B cell (primary cell): ENCODE results near the gene ARHGAP31. TPM values are rescaled to one million over a fixed set of nuclear protein-coding genes. Genes with fewer than 3 reads are reported as not detected.

ENCODE experiments used
- ATAC-seq: fragments of 200-7000 bp; cut with Tn5 transposase; one replicate; pipeline ENCODE4 v1.10.0; 2021; ENCODE audit warnings: low read depth, mild to moderate bottlenecking, moderate number of reproducible peaks, moderate library complexity
- CTCF ChIA-PET: fragments of 350-600 bp; sonication (Branson Sonifier 250); formaldehyde crosslinking; loops from one replicate; lab custom pipeline; 2021; ENCODE audit warnings: antibody characterized with exemption, inconsistent platforms; lab: Charles Lee
- POLR2A ChIA-PET: fragments of 350-600 bp; sonication (Branson Sonifier 250); formaldehyde crosslinking; loops from one replicate; lab custom pipeline; 2021; ENCODE audit warnings: antibody characterized with exemption; lab: Charles Lee
- DNase-seq: peaks from one replicate; pipeline ENCODE4 v3.0.0; 2013
- H2AFZ ChIP-seq: 2 replicates; pipeline ENCODE4 v1.6.1; 2012; ENCODE audit warnings: mild to moderate bottlenecking, low read depth, low read length; ENCODE audit not compliant: insufficient read depth, poor library complexity, severe bottlenecking
- H3K27ac ChIP-seq, 2 donors: 1 replicate in 1 of 2; 2 replicates in 1 of 2; pipeline ENCODE4 v1.5.1; 2012 to 2013; ENCODE audit warnings: low read length in 2 of 2, mild to moderate bottlenecking in 2 of 2, moderate library complexity in 1 of 2
- H3K27me3 ChIP-seq, 4 experiments: fragments of 200-600 bp in 1 of 4; sonication (generic) in 1 of 4; replicated peaks in 1 of 4; 1 replicate in 2 of 4; 2 replicates in 2 of 4; pipeline versions ENCODE4 v1.6.1 to v1.7.0; 2013 to 2016; ENCODE audit warnings: low read length in 3 of 4, mild to moderate bottlenecking in 2 of 4, mixed read lengths in 1 of 4, moderate library complexity in 1 of 4; ENCODE audit not compliant: insufficient read depth in 4 of 4, control insufficient read depth in 3 of 4; ENCODE audit errors: control extremely low read depth in 1 of 4
- H3K36me3 ChIP-seq, 2 experiments: replicated peaks in 1 of 2; 1 replicate in 1 of 2; 2 replicates in 1 of 2; pipeline versions ENCODE4 v1.6.1 to v1.7.1; 2013; ENCODE audit warnings: low read length in 1 of 2; ENCODE audit not compliant: insufficient read depth in 2 of 2, control insufficient read depth in 1 of 2; ENCODE audit errors: control extremely low read depth in 1 of 2, extremely low read depth in 1 of 2
- H3K4me1 ChIP-seq, 2 donors: fragments of 200-600 bp in 1 of 2; sonication (generic) in 1 of 2; 1 replicate in 1 of 2; 2 replicates in 1 of 2; pipeline versions ENCODE4 v1.5.1 to v1.6.1; 2013 to 2017; ENCODE audit warnings: low read length in 2 of 2; ENCODE audit not compliant: control insufficient read depth in 2 of 2, insufficient read depth in 2 of 2
- H3K4me2 ChIP-seq: replicated peaks from 2 replicates; pipeline ENCODE3; 2012; ENCODE audit warnings: mild to moderate bottlenecking, low read depth, low read length; ENCODE audit not compliant: poor library complexity, severe bottlenecking
- H3K4me3 ChIP-seq, 5 experiments: fragments of 200-600 bp in 1 of 5; sonication (generic) in 1 of 5; 1 replicate in 3 of 5; 2 replicates in 2 of 5; pipeline versions ENCODE4 v1.5.1 to v1.7.0; 2011 to 2016; ENCODE audit warnings: low read length in 4 of 5, mild to moderate bottlenecking in 4 of 5, low read depth in 2 of 5, control low read depth in 1 of 5, moderate library complexity in 1 of 5; ENCODE audit not compliant: insufficient read depth in 1 of 5; ENCODE audit errors: control extremely low read depth in 1 of 5, extremely low read depth in 1 of 5
- H3K79me2 ChIP-seq: fragments of 200-600 bp; sonication (generic); one replicate; pipeline ENCODE4 v1.6.0; 2016; ENCODE audit warnings: low read length; ENCODE audit not compliant: control insufficient read depth, insufficient read depth
- H3K9ac ChIP-seq: fragments of 200-600 bp; sonication (generic); 2 replicates; pipeline ENCODE4 v1.6.1; 2017; ENCODE audit warnings: mild to moderate bottlenecking, low read length, moderate library complexity
- H3K9me3 ChIP-seq, 3 donors: one replicate each; pipeline versions ENCODE4 v1.6.1 to v1.7.1; 2013; ENCODE audit warnings: low read length in 2 of 3; ENCODE audit not compliant: control insufficient read depth in 2 of 3, insufficient read depth in 1 of 3; ENCODE audit errors: control extremely low read depth in 1 of 3
- H4K20me1 ChIP-seq: 2 replicates; pipeline ENCODE4 v1.6.0; 2012; ENCODE audit warnings: mild to moderate bottlenecking, low read length; ENCODE audit not compliant: insufficient read depth, control insufficient read depth, poor library complexity, severe bottlenecking
- H3K27ac Mint-ChIP-seq: one replicate; pipeline ENCODE4 v1.8.0; 2021; ENCODE audit warnings: mixed read lengths
- H3K27me3 Mint-ChIP-seq: one replicate; pipeline ENCODE4 v1.8.0; 2021; ENCODE audit warnings: mixed read lengths
- H3K4me1 Mint-ChIP-seq: one replicate; pipeline ENCODE4 v1.8.0; 2021; ENCODE audit warnings: mixed read lengths
- H3K4me3 Mint-ChIP-seq: one replicate; pipeline ENCODE4 v1.8.0; 2021; ENCODE audit warnings: mixed read lengths
- H3K9me3 Mint-ChIP-seq: one replicate; pipeline ENCODE4 v1.8.0; 2022; ENCODE audit warnings: mixed read lengths; ENCODE audit not compliant: insufficient read depth
- CTCF ChIP-seq: fragments of 200-600 bp; IDR thresholded peaks from one replicate; pipeline ENCODE4 v1.8.0; 2022; ENCODE audit warnings: antibody characterized with exemption, mild to moderate bottlenecking
- EZH2 ChIP-seq: IDR thresholded peaks from 2 replicates; pipeline ENCODE4 v1.6.1; 2012; ENCODE audit warnings: borderline replicate concordance, low read depth, mild to moderate bottlenecking, moderate library complexity, low read length; ENCODE audit not compliant: insufficient read depth, poor library complexity, severe bottlenecking
- WGBS: methylation state at CpG from one replicate; pipeline ENCODE4 v1.1.5; 2013; ENCODE audit warnings: missing lambda C conversion rate; ENCODE audit not compliant: insufficient coverage; 5-methylcytosine and 5-hydroxymethylcytosine counted together
- intact Hi-C: fragments of 100-400 bp; cut with micrococcal nuclease; formaldehyde crosslinking; loops from one replicate; pipeline ENCODE4 v1.10.0; 2022
- polyA minus RNA-seq: library from RNA; depleted of rRNA, polyadenylated mRNA; stranded (reverse); fragments of >200 nt; gene quantifications from 2 replicates; pipeline ENCODE4 v1.2.3, GENCODE V29; 2012
- polyA plus RNA-seq: library from polyadenylated mRNA; depleted of rRNA; stranded (reverse); fragments of >200 nt; gene quantifications from 2 replicates; pipeline ENCODE4 v1.2.3, GENCODE V29; 2012
- total RNA-seq, 2 donors: library from RNA; stranded (reverse); fragments of 120-200 nt in 1 of 2; gene quantifications; 1 replicate in 1 of 2; 2 replicates in 1 of 2; pipeline versions ENCODE4 v1.2.3 to v1.2.4, GENCODE V29; 2013 to 2022

Gene ARHGAP31
- total RNA-seq (7.8 and 8.3 TPM in 2 replicates), polyA plus RNA-seq (1.6 and 3.5 TPM in 2 replicates), polyA minus RNA-seq (4.4 and 5.9 TPM in 2 replicates)
- total RNA-seq (2013): 4.2 TPM

- H3K4me3 Mint-ChIP-seq: peak within 1 kb of the TSS; percentile 87
- peak within 1 kb of the TSS; percentile 91 for H3K27ac Mint-ChIP-seq
- H3K9me3 Mint-ChIP-seq: no peaks in the 10 kb centered on the region
- H3K36me3 ChIP-seq: no peaks in the 10 kb centered on the region
- intact Hi-C loops: loop anchor here (1.0 to 10.0 kb wide), 5 partner anchors 29 to 801 kb away; partner anchors contain the start of genes B4GALT4, CFAP91 and GSK3B
- no peaks in the 10 kb centered on the region for H4K20me1 ChIP-seq
- peak within 1 kb of the TSS; percentile 93 for H3K9ac ChIP-seq
- TF ChIP-seq EZH2 (no peak), CTCF (no peak)
- CTCF ChIA-PET: interaction anchor here (0.7 to 2.9 kb wide), 6 partner anchors 11 to 387 kb away, joined by 3 to 18 read pairs (median 5); no protein-coding TSS in a partner anchor
- DNase-seq (peak; percentile 89), ATAC-seq (peak; percentile 76)
- H3K4me2 ChIP-seq: peak within 1 kb of the TSS; percentile 86
- H3K27me3 Mint-ChIP-seq: no peaks in the 10 kb centered on the region
- H3K79me2 ChIP-seq: peaks cover 3% of the 10 kb centered on the region
- H3K4me3 ChIP-seq: peak within 1 kb of the TSS; percentile 61 to 89 (median 80)
- H3K27me3 ChIP-seq: peaks cover 0 to 7% (median 0%) of the 10 kb centered on the region in 4 experiments
- H3K4me1 Mint-ChIP-seq: peaks cover 58% of the 10 kb centered on the region
- peak within 1 kb of the TSS; percentile 91 to 96 for H3K27ac ChIP-seq
- WGBS: under 1% methylated on average over 47 of the region's 55 CpGs
- peaks cover 30 to 46% of the 10 kb centered on the region in 2 donors for H3K4me1 ChIP-seq
- POLR2A ChIA-PET: interaction anchor here (0.9 to 2.2 kb wide), 5 partner anchors 28 to 204 kb away, joined by 3 to 21 read pairs (median 6); partner anchors contain the start of genes B4GALT4 and TIMMDC1
- peak within 1 kb of the TSS; percentile 79 for H2AFZ ChIP-seq
- H3K9me3 ChIP-seq: no peaks in the 10 kb centered on the region
Observed at GRCh38 chr3:119293871-119294695, at the start of gene ARHGAP31. TSS of gene ARHGAP31 (plus strand) at chr3:119294383. CDS start at chr3:119294905, 522 bp downstream.
